HG03095 (cell line): ENCODE measurements around the gene NRDC.

Source experiments
- ATAC-seq: cut with Tn5 transposase; IDR thresholded peaks from one replicate; pipeline ENCODE4 v1.9.1; 2021; ENCODE audit warnings: moderate library complexity; ENCODE audit not compliant: unreplicated experiment

The NRDC gene

DNA sequence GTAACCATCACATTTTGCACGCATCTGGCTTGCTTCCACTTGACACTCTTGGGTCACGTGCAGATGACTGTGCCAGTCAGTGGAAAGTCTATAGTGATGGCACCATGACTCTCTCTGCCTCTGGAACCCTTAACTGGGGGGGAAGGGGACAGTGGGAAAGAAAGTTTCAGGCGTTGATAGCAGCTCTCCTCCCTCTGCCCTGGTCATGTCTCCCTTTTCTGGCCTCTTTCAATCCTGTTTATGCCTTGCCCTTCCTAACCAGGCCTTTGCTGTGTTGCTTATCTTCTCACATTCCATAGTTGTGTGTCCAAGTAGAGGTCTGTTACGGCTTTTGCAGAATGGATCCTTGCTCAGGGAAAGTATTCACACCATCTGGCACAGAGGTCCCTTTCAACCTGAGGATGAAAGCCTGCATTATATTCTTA, 93.5 kb downstream of the NRDC start:
- no peak for ATAC-seq

DNA sequence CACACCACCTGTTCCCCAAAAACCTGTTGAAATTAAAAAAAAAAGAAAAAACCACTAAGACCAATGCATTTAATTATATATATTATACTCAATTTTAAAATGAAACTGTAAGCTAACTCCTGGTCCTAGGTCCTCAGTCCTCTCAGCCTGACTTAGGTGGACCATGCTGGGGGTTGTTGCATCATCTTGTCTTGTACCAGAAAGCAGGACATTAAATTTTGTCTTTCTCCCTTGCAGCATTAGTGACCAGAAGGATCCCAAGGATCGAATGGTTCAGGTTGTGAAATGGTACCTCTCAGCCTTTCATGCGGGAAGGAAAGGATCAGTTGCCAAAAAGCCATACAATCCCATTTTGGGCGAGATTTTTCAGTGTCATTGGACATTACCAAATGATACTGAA, 97.6 kb downstream of the NRDC start:
- ATAC-seq = no peak

DNA sequence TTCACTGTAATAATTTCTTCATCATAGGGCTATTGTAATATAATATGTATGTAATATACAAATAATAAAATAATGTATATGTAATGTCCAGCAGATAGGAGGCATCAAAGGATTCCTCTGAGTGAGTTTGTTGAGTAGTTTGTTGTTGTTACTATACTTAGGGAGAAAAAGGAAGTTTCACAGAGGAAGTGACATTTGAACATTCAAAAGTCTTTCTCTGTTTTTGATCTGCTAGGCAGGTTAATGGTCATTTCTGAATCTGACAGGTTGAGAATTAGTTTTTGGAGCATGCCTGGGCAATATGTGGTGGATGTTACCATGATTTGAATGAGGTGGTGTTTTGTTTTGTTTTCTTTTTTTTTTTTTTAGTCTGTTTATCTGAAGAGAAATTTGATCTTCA, 102.1 kb downstream of the NRDC start:
- ATAC-seq = no peak

DNA sequence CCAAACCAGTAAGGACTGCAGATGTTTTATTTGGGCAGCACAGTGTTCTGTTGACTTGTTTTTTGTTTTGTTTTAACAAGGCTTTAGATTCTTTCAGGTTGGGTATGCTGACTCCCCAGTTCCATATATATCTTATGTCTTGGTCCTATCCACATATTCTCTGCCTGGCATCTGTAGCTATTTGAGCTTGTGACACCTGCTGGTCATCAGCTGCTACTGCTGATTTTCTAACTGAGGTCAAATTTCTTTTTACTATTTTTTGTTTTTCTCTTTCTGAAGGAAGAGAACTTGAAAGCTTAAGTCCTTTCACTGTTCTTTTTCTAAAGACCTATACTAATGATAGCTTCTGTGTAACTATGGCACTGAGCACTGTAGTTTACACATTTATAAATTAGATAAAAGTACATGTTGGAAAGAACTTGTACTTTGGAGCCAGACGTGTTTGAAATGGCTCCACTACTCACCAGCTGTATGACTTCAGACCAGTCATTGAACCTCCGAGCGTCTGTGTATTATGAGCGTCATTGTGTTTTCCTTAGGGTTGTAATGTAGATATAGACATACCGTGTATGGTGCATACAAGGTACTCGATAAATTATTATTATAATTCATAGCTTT, 109.4 kb downstream of the NRDC start:
- ATAC-seq = no peak

DNA sequence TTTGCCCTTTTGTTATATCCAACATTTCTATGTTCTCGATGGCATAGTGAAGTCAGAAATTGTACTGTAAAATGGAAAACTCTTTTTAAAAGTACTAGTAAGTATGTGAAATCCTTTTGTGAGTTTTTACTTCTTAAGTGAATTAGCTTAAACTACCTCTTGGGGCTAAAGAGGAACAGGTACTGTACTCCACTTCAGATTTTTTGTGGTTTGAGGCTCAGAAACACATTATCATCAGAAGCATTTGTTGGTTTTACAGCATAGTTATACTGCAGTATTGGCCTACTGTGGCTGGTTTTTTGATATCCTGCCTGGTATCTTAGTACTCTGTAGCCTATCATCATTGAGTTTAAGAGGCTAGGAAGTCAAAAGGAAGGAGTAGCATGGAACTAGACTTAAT, 117.2 kb downstream of the NRDC start:
- ATAC-seq = no peak

DNA sequence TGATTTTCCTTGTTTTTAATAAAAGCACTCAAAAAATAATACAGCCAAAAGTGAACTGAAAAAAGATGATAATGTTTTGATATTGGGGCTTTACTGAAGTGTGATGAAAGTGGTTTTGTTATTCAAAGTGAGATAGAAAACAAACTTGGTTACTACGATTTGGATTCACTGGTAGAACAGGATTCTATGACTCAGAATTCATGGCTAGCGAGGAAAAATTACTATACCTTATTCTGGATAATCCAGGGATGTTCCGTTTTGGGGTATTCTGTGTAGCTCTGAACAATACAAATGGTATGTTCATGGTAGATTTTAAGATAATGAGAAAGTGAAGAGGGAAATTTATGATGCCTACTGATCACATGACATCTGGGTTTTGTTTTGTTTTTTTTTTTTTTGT, 117.7 kb downstream of the NRDC start:
- ATAC-seq = no peak

DNA sequence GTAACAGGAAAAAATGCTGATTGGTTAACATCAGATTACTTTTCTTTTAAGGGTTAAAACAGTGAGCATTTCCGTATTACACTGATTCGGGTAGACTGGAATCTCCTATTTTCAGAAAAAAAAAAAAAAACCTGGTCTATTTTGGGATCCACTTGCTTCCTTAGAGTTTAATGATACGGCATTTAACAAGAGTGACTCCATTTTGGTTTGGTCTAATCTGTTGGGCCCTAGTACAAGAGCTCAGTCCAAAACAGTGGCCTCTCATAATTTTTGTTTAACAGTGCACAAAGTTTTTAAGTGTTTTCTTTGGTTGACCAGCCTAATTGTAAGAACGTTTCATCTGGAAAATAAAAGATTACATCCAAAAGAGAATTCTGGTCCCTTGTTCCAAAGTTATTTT, 120.2 kb downstream of the NRDC start:
- ATAC-seq = no peak

DNA sequence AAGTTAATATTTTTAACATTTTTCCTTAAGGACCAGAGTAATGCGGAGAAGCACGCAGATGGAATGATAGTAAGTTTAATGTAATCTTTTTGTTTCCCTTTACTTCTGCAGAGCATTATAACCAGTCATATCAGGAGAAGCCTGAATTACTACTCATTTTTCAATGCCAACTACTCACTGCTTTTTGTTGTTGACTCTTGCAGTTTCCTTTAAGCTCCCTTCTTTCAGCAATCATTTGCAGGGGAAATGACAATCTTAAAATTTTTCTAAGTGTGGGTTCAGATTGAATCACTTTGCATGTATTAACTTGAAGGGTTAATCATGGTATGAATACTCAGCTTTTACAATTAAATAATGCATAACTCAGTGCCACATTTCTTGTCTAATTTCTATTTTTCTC, 122.2 kb downstream of the NRDC start:
- ATAC-seq = no peak

DNA sequence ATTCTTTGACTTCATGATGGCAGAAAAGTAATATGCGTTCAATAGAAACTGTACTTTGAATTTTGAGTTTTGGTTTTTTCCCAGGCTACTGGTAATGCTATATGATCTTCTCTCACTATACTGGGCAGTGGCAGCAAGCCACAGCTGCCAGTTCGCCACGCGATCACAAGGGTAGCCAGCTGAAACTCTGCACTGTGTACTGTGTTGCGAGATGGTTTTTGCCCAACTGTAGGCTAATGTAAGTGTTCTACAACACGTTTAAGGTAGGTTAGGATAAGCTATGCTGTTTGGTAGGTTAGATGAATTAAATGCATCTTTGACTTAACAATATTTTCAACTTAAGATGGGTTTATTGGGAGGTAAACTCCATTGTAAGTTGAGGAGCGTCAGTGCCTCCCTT, 123.1 kb downstream of the NRDC start:
- no peak for ATAC-seq

DNA sequence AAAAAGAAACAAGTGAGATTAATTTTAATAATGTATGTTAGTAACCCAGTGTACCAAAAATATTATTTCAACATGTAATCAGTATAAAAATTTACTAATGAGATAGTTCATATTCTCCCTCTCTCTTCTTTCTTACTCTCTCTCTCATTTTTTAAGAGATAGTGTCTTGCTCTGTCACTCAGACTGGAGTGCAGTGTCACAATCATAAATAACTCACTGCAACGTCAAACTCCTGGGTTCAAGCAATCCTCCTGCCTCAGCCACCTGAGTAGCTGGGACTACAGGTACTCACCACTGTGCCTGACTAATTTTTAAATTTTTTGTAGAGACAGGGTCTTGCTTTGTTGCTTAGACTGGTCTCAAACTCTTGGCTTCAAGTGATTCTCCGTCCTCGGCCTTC, 123.9 kb downstream of the NRDC start:
- ATAC-seq = no peak

DNA sequence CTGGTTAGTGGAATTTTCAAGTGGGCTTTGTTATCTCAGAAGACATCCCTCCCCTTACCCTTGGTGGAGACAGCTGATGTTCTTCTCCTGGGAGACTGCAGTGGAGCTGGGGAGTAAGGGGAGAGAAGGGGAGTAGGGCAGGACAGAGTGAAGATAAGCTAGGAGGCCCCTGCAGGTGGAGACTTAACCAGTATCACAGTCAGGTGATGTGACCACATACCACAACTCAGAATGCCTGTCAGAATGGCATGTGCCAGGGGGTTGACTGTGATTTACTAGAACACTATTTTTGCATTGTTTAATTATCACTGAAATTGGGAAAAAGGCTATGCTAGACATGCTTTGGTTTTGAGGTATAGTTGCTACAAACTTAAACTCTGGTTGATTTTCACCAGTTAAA, 124.6 kb downstream of the NRDC start:
- ATAC-seq = no peak

DNA sequence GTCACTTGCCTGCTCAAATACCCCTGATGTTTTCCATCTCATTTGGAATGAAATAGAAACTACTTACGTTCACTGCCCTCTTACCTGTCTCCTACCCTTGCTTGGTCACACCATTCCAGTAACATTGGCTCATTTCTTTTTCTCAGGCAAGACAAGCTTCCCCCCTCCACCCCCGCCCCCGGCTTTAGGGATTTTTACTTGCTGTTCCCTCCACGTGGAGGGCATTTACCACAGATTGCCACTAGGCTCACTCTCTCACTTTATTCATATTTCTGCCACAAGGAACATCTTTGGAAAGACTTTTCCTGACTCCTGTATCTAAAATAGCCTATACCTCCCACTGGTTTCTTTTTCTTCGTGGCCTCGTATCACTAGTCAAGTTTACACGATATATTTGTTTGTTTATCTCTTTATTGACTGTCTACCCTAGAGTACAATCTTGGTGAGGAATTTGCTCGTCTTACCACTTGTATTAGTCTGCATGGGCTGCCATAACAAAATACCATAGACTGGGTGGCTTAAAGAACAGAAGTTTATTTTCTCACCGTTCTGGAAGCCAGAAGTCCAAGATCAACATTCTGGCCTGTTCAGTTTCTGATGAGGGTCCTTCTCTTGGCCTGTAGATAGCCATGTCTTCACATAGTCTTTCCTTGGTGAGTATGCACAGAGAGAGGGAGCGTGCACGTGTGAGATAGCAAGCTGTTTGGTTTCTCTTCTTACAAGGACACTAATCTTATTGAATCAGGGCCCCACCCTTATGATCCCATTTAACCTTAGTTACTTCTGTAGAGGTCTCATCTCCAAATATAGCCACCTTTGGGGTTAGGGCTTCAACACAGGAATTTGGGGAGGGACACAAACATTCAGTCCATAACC, 126.2 kb downstream of the NRDC start:
- ATAC-seq = no peak

DNA sequence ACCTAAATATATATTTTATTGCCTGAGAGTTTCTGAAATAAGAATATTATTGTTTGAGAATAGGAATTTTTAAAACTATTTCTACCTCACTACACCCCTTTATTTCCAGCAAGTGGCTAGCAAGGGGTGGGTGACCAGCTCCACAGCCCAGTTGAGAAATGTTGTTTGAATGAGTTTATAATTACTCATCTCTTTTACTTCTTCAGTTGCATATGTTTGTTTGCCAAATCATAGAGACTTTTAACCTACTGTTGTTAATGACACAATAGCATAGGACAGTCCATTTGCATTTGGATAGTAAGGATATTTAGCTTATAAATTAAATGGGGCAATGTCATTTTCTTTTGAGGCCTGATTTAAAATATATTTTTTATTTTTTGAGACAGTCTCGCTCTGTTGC, 127.8 kb downstream of the NRDC start:
- ATAC-seq = no peak

DNA sequence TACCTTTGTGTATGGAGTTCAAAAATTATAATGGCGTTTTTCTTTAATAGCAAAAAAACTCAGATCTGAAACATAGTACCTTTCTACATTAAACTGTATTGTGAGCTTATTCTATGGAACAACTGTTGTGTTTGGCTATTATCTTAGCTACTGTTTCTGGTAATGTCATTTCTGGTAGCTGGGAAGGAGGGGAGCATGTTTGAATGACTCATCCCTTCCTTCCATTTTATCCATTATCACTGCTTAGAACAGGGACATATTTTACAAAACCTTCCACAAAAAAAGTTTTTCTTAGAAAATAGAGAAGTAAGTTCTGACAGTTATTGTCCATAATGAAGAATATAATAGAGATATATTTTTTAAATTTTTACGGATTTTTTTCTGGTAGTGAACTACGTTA, 128.3 kb downstream of the NRDC start:
- ATAC-seq = no peak

DNA sequence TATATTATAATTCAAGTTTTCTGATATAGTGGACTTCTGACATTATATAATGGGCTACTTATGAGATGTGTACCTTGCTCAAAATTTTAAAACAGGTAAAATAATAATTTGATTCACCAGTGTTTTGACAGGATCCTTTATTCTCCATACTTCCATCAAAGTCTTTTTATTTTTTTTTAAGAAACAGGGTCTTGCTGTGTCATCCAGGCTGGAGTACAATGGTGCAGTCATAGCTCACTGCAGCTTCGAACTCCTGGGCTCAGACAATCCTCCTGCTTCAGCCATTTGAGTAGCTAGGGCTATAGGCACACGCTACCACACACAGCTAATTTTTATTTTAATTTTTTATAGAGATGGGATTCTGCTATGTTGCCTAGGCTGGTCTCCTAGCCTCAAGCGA, 129.4 kb downstream of the NRDC start:
- ATAC-seq = no peak

DNA sequence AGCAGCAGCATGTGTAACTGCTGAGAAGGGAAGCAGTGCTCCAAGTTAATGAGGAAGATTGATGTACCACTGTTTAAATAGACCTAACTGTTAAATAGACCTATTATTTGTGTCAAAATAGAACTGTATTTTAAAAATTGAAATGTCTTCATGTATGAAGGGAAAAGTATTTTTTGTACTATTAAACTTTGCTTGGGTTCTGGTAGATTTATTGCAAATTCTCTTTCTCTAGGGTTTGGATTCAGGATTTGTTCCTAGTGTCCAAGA, 133.3 kb downstream of the NRDC start:
- ATAC-seq = no peak

DNA sequence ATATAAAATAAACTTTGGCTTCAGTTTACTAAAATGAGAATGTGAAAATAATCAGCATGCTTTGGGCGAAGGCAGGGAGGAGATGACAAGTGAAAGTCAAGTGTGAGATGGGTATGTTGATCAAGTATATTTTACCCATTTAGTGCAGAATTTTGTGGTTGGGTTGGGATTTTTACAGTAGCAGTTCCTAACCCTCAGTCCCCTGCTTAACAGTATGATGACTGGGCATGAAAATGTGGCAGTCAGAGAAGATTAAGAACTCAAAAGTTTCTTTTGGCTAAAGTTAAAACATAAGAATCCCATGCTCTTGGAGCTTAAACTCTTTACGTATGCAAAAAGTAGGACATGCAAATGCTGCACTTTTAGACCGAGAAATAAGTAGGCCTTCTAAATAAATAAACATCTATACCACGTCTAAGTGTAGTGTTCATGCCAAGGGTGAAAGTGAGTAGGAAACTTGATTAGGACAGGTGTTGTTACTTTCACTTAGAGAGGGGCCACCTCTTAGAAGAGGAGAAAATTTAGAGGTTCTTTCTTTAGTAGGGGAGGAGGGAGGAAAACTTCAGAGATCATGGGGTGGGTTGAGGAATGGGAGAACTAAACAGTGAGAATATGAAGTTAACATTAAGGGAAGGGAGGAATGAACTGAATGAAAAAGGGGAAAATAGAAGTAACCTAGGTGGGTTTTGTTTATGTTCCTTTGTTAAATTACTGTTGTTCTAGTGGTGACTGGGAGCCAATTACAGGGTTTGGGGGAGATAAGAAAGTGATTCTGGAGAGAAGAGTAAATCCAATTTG, 133.8 kb downstream of the NRDC start:
- no peak for ATAC-seq

DNA sequence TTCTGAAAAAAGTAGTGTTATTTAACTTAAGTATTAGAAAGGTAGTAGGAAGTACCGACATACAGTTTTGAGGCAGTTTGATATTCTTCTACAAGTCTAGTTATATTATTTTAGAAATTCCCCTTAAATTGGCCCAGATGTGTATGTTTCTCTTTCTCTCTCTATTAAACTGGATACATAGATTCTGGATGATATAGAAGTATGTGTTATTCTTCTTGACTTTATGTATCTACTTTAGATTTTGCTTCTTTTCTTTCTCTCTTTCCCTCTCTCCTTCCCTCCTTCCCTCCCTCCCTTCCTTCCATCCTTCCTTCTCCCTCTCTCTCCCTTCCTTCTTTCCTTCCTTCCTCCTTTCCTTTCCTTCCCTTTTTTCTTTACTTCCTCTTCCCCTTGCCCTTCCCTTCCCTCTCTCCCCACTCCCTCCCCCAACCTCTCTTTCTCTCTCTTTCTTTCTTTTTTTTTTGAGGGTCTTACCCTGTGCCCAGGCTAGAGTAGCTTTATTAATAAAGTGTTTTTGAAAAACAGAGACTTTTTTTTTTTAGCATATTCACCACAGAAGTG, 137.3 kb downstream of the NRDC start:
- no peak for ATAC-seq

DNA sequence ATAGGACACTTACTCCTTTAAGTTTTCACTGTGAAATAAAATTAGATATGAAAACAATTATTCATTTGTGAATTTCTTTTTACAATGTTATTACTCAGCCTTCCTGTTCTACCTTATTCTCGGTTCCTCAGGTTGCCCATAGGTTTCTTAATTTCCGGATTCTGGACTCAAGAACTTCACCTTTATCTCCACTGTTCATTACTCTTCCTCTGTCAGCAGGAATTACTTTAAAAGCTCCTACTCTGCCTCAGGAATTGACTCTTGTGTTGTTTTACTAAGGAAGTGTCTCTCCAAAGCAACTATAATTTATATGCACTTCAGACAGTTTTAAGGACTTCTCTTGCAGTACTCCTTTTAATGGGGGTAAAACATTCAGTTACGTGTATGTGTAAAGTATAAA, 137.9 kb downstream of the NRDC start:
- ATAC-seq = no peak
